SJCRH30 (cell line): ENCODE results near the gene KRT3. TPM values are rescaled to one million over a fixed set of nuclear protein-coding genes. Genes with fewer than 3 reads are reported as not detected.

Experiments
- DNase-seq, 2 experiments: peaks; one replicate each; pipeline ENCODE4 v3.0.0-alpha.2; 2015 to 2020
- H3K27ac ChIP-seq: fragments of 250-450 bp; sonication (Bioruptor Pico); 2 replicates; pipeline ENCODE4 v1.5.1; 2020; ENCODE audit warnings: mild to moderate bottlenecking, moderate library complexity
- H3K27me3 ChIP-seq: fragments of 250-450 bp; sonication (Bioruptor Pico); 2 replicates; pipeline ENCODE4 v1.5.1; 2020; ENCODE audit warnings: mild to moderate bottlenecking, moderate library complexity
- H3K36me3 ChIP-seq: fragments of 250-450 bp; sonication (Bioruptor Pico); 2 replicates; pipeline ENCODE4 v1.5.1; 2020; ENCODE audit warnings: mild to moderate bottlenecking, moderate library complexity
- H3K4me1 ChIP-seq: fragments of 250-450 bp; sonication (Bioruptor Pico); 2 replicates; pipeline ENCODE4 v1.5.1; 2020; ENCODE audit warnings: mild to moderate bottlenecking, moderate library complexity
- H3K4me3 ChIP-seq: fragments of 250-450 bp; sonication (Bioruptor Pico); 2 replicates; pipeline ENCODE4 v1.5.1; 2020; ENCODE audit warnings: mild to moderate bottlenecking, moderate library complexity
- H3K9me3 ChIP-seq: fragments of 250-450 bp; sonication (Bioruptor Pico); replicated peaks from 2 replicates; pipeline ENCODE4 v1.5.1; 2020; ENCODE audit warnings: mild to moderate bottlenecking, moderate library complexity
- total RNA-seq: library from RNA; depleted of rRNA; stranded (reverse); fragments of >200 nt; shearing (Covaris generic); gene quantifications from 2 replicates; pipeline ENCODE4 v1.2.3, GENCODE V29; 2014

KRT3 gene
- total RNA-seq, 1 experiment from 2014 or later = not detected

DNA sequence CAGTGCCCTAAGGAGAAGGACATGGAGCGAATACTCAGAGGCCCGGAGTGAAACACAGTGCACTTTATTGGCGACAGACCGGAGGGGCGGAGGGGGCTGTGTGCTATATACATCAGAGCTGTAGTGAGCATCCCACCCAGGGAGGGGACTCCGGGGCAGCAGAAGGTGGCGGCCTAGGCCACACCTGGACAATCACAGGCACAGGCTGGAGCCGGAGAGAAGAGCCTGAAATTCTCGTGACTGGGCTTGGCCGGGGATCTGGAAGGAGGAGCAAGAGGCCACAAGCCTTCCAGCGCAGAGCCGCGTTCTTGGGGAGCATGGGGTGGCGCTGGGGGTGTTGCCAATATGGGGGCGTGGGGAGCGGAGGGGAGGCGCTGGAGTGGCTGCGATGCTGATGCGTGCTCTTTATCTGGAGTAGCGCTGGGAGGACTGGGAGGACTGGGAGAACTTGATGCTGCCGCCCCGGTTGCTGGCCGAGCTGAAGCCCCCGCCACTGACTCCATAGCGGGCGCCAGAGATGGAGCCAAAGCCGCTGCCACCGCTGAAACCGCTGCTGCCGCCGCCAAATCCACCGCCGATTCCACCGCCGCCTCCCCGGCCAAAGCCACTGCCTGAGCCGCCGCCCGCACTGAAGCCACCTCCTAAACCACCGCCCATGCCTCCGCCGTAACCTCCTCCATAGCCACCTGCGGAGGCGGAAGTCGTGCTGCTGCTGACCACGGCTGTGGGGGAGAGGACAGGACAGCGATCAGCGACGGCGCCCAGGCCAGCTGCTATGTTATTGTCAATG is 6.1 kb downstream of the KRT3 start:
- Histone ChIP-seq H3K36me3 (no peaks in the 10 kb centered on the region), H3K27me3 (no peaks in the 10 kb centered on the region), H3K9me3 (no peaks in the 10 kb centered on the region), H3K4me3 (no peak overlapping the region), H3K27ac (no peak overlapping the region), H3K4me1 (no peaks in the 10 kb centered on the region)
- DNase-seq = no peak

DNA sequence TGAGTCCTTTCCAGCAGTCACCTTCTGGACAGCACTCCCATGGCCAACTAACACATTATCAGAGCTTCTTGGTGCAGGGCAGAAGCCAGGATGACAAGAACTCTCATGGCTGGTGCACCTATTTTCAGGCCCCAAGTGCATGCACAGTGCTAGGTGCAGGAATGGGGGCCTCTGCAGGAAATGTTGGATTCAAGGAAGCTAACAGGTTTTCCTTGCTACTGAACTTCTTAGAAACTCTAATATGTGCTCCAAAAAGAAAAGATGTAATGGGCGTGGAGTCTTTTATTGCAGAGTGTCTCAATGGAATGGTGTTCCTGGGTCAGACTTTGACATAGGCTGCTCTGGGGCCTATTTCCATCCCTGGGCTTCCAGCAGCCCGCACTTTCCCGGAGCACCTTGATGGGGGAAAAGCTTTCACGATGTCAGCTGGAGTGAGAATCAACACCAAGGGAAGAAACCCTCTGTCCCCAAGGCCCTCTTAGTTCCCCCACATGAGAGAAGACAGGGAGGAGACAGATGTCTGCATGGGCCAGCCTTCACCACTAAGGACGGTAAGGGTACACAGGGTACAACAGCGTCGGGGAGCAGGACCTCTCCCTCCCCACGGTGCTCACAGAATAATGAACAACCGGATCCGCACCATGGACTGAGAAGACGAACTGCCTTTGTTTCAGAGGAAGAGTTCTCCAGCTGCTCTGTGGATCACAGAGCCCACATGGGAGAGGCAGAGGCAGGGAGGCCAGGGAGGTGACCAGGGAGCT is 6.9 kb downstream of the KRT3 start:
- Histone ChIP-seq H3K4me1 (no peaks in the 10 kb centered on the region), H3K4me3 (no peak overlapping the region), H3K36me3 (no peaks in the 10 kb centered on the region), H3K27ac (no peak overlapping the region), H3K9me3 (no peaks in the 10 kb centered on the region), H3K27me3 (no peaks in the 10 kb centered on the region)
- no peak for DNase-seq

- H3K4me3 ChIP-seq = no peak overlapping the region
- H3K27me3 ChIP-seq = no peaks in the 10 kb centered on the region
- H3K9me3 ChIP-seq = no peaks in the 10 kb centered on the region
- H3K4me1 ChIP-seq = no peaks in the 10 kb centered on the region
- H3K36me3 ChIP-seq = no peaks in the 10 kb centered on the region
- DNase-seq = no peak
- H3K27ac ChIP-seq = no peak overlapping the region
Observed at GRCh38 chr12:52788192-52788875, 7.6 kb downstream of the KRT3 start.

DNA sequence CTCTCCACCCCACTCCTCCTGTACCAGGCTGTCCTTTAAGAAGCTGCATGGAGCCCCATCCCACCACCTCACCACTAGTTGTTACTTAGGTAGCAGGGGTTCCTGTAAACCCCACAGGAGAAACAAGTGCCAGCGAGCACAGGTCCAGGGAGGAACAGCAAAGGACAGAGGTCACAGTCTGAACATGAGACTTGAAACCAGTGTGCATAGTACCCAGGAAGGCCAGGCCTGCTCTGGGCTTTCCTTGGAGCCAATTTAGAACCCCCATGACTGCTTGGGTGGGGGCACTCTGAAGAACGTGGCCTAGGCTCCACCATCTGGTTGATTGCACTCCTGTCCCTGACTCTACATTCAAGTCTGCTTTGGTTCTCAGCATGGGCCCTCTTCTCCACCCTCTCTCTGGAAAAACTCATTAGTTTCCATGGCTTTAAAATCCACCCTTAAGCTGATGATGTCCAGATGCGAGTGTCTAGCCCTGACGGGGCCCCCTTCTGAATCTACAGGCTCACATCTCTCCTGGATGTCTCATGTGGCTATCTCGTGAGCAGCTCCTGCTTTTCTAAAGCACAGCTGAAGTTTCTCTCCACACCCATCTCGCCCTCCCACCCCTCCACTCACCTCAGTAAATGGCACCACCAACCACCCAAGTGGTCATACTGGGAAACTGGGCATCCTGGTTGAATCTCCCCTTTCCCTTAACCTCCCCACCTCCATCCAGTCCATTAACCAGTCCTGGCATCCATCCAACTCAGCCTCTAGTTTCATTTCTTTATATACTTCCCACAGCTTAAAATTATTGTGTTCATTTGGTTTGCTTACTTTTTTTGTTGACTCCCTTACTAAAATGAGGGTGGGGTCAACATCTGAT is 8.4 kb downstream of the KRT3 start:
- H3K27me3 ChIP-seq = no peaks in the 10 kb centered on the region
- no peak overlapping the region for H3K27ac ChIP-seq
- no peaks in the 10 kb centered on the region for H3K9me3 ChIP-seq
- no peak for DNase-seq
- no peak overlapping the region for H3K4me3 ChIP-seq
- no peaks in the 10 kb centered on the region for H3K36me3 ChIP-seq
- H3K4me1 ChIP-seq = no peaks in the 10 kb centered on the region

GRCh38 chr12:52784909-52785308 is 11.0 kb downstream of the KRT3 start:
- H3K36me3 ChIP-seq = no peaks in the 10 kb centered on the region
- DNase-seq = no peak
- no peaks in the 10 kb centered on the region for H3K27me3 ChIP-seq
- H3K4me1 ChIP-seq = no peaks in the 10 kb centered on the region
- no peaks in the 10 kb centered on the region for H3K9me3 ChIP-seq
- H3K4me3 ChIP-seq = no peak overlapping the region
- H3K27ac ChIP-seq = no peak overlapping the region

- Histone ChIP-seq H3K27ac (no peak overlapping the region), H3K27me3 (no peaks in the 10 kb centered on the region), H3K4me3 (no peak overlapping the region), H3K4me1 (no peaks in the 10 kb centered on the region), H3K9me3 (no peaks in the 10 kb centered on the region), H3K36me3 (no peaks in the 10 kb centered on the region)
- DNase-seq = no peak
Observed at GRCh38 chr12:52783563-52784316, 12.2 kb downstream of the KRT3 start.

GRCh38 chr12:52782502-52782901 is 13.4 kb downstream of the KRT3 start:
- DNase-seq = no peak
- H3K9me3 ChIP-seq = no peaks in the 10 kb centered on the region
- no peak overlapping the region for H3K27ac ChIP-seq
- no peaks in the 10 kb centered on the region for H3K36me3 ChIP-seq
- H3K4me1 ChIP-seq = no peaks in the 10 kb centered on the region
- H3K27me3 ChIP-seq = no peaks in the 10 kb centered on the region
- H3K4me3 ChIP-seq = no peak overlapping the region

DNA sequence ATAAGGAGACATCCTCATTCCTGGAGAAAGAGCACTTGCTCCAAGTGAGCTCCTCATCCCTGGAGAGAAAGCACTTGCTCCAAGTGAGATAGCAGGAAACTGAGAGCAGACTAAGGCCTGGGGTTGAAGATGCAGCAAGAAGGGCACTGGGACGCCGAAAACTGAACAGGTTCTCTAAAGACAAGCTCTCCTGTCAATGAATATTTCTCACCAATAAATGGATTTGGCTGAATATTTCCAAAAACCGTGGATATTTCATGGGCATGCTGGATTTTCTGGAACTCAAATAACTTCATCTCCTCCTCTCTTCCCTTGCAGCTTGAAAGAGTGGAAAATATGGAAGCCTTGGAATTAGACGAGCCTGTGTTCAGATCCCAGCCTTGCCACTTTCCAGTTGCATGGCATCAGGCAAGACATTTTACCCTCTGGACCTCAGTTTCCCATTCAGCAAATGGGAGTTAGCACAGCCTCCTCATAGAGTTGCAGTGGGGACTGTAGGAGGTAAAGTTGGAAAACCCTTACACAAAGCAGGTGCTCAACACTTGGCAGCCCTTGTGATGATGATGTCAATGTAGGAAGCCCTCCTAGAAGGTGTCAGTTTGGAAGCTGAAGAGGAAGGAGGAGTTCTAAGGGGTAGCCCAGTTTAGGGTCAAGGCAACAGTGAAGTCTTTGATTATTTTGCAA is 14.4 kb downstream of the KRT3 start:
- Histone ChIP-seq H3K4me3 (no peak overlapping the region), H3K27me3 (no peaks in the 10 kb centered on the region), H3K27ac (no peak overlapping the region), H3K4me1 (no peaks in the 10 kb centered on the region), H3K9me3 (no peaks in the 10 kb centered on the region), H3K36me3 (no peaks in the 10 kb centered on the region)
- no peak for DNase-seq

DNA sequence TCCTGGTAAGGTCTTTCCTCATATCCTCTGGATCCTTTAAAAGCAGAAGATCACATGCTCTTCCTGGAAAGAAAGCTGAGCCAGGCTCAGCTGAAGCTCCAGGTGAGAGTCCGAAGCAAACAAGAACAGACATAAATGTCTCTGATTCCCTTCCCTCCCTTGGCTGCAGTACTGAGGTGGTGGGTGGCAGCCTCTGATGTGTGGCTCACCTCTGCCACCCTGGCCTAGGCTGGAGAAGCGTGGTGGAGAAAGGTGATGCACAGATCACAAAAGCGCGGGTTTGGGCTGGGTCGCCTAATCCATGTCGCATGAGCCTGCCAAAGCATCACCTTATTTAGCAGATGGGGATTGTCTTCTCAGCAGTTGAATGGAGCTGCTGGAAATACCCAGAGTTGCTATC is 16.0 kb downstream of the KRT3 start:
- H3K4me3 ChIP-seq = no peak overlapping the region

DNA sequence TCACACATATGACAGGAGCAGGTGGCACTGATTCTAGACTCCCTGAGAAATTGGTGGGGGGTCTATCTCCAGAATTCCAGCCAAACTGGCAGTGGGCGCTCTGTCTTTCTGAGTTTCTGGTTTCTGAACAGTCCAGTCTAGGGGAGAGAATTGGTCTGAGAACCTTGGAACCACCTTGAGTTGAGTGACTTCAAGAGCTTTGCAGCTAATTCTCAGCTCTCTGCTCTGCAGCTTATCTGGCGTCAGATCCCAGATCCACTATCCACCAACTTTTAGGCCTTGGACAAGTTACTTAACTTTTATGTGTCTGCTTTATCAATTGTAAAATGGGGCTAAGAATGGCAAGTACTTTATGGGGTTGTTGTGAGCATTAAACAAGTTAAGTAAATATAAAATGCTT is 17.1 kb downstream of the KRT3 start:
- no peaks in the 10 kb centered on the region for H3K4me1 ChIP-seq
- H3K27ac ChIP-seq = no peak overlapping the region
- DNase-seq = no peak
- no peaks in the 10 kb centered on the region for H3K27me3 ChIP-seq
- H3K9me3 ChIP-seq = no peaks in the 10 kb centered on the region
- no peaks in the 10 kb centered on the region for H3K36me3 ChIP-seq
- no peak overlapping the region for H3K4me3 ChIP-seq

More for the DNA sequence above, 16.0 kb downstream of the KRT3 start:
- DNase-seq = no peak
- no peaks in the 10 kb centered on the region for H3K9me3 ChIP-seq
- H3K27ac ChIP-seq = no peak overlapping the region
- no peaks in the 10 kb centered on the region for H3K4me1 ChIP-seq
- no peaks in the 10 kb centered on the region for H3K36me3 ChIP-seq
- no peaks in the 10 kb centered on the region for H3K27me3 ChIP-seq

DNA sequence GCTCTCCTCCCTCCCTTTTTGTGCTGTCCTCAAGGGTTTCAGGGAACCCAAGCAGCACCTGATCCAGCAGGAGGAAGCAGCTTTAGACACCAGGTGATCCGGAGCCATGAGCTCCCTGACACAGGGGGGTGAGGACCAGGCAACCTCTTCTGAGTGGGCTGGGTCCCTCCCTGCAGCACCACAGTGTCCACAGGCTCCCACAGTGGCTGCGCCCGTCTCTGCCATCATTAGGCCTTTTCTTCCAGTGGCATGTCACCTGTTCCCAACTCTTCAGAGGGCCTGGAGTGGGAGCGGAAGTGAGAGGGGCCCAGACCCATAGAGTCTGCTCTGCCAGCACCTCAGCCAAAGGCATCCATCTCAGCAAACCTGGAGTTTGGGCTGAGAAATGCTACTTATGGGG is 18.4 kb downstream of the KRT3 start:
- no peaks in the 10 kb centered on the region for H3K9me3 ChIP-seq
- H3K36me3 ChIP-seq = no peaks in the 10 kb centered on the region
- H3K27me3 ChIP-seq = no peaks in the 10 kb centered on the region
- no peaks in the 10 kb centered on the region for H3K4me1 ChIP-seq
- no peak for DNase-seq
- H3K4me3 ChIP-seq = no peak overlapping the region
- no peak overlapping the region for H3K27ac ChIP-seq

DNA sequence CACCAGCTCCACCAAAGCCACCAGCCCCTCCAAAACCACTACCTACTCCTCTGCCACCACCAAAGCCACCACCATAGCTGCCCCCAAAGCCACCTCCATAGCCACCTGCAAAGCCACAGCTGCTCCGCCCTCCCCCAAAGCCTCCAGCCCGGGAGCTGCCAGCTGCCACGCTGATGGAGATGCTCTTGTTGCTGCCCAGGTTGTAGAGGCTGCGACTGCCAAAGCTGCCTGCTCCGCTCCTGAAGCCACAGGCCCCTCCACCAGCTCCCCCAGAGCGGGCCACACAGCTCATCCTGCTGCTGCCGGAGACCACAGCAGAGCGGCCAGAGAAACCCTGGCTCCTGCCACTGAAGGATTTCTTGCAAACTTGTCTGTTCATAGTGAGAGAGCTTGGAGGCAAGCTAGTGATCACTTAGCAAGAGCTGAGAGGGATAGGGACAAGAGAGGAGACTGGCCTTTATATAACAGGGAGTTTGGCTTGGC is 19.0 kb downstream of the KRT3 start, which contains the start of gene KRT76:
Gene KRT76, minus strand, starts transcription at position 433 of the 483 bp plus-strand sequence. Its CDS starts 54 bp downstream, at position 379.
- H3K36me3 ChIP-seq = no peaks in the 10 kb centered on the region
- no peaks in the 10 kb centered on the region for H3K27me3 ChIP-seq
- no peaks in the 10 kb centered on the region for H3K9me3 ChIP-seq
- DNase-seq = no peak
- no peaks in the 10 kb centered on the region for H3K4me1 ChIP-seq
- no peak within 1 kb of the TSS for H3K27ac ChIP-seq
- H3K4me3 ChIP-seq = no peak within 1 kb of the TSS

GRCh38 chr12:52776435-52776834 is 19.5 kb downstream of the KRT3 start:
- Histone ChIP-seq H3K4me1 (no peaks in the 10 kb centered on the region), H3K4me3 (no peak overlapping the region), H3K27ac (no peak overlapping the region), H3K9me3 (no peaks in the 10 kb centered on the region), H3K27me3 (no peaks in the 10 kb centered on the region), H3K36me3 (no peaks in the 10 kb centered on the region)
- no peak for DNase-seq
